Measurements from ENCODE around the gene CSGALNACT2.

The CSGALNACT2 gene

DNA sequence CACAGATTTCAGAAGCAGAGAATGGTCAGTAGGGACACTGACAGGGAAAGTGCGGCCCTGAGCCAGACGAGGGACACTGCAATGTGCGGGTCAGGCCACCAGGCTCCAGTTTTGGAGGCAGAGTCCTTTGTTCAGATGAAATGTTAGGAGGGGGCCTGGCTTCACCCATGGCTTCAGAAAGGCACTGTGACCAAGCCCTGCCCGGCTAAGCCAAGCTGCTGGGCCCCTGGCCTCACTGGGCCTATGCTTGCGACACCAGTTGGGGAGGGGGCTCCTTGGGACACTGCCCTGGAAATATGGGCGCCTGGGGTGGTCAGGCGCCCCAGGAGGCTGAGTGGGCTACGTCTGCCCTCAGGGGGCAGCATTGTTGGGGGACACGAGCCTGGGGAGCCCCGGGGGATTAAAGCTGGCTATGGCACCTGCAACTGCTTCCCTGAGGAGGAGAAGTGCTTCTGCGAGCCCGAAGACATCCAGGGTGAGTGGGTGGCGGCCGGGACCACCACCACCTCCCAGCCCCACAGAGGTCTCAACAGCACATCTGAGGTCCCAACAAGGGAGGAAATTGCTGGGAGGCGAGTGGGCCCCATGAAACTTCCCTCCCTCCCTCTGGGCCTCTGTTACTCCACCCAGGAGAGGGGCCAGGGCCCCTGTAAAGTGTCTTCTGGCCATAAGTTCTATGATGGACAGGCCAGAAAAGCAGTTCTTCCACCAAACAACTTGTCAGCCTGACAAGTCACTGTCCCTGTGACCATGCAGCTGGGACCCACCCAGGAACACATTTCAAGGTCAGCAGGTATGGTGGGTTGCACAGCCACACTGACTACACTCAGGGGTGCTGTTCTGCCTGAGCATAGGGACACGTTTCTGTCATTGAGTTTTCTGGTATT is 24.8 kb upstream of the CSGALNACT2 start:
- DNase-seq = no peak

DNA sequence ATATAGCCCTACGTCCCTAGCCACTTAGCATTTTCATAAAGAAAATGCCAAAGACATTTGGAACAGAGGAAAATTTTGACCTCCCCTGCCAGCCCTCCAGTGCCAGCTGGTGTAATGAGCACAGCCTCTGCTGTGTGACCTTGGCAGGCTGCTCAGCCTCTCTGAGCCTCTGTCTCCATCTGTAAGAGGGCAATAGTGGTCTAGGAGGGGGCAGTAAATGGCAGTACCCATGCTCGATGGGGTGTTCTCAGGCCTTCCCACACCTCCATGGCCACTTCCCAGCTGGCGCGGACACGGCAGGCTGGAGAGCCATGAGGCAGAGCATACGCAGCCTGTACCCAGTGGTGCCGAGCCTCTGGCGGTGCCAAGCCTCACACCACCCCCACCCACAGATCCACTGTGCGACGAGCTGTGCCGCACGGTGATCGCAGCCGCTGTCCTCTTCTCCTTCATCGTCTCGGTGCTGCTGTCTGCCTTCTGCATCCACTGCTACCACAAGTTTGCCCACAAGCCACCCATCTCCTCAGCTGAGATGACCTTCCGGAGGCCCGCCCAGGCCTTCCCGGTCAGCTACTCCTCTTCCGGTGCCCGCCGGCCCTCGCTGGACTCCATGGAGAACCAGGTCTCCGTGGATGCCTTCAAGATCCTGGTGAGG is 24.0 kb upstream of the CSGALNACT2 start:
- DNase-seq = no peak

DNA sequence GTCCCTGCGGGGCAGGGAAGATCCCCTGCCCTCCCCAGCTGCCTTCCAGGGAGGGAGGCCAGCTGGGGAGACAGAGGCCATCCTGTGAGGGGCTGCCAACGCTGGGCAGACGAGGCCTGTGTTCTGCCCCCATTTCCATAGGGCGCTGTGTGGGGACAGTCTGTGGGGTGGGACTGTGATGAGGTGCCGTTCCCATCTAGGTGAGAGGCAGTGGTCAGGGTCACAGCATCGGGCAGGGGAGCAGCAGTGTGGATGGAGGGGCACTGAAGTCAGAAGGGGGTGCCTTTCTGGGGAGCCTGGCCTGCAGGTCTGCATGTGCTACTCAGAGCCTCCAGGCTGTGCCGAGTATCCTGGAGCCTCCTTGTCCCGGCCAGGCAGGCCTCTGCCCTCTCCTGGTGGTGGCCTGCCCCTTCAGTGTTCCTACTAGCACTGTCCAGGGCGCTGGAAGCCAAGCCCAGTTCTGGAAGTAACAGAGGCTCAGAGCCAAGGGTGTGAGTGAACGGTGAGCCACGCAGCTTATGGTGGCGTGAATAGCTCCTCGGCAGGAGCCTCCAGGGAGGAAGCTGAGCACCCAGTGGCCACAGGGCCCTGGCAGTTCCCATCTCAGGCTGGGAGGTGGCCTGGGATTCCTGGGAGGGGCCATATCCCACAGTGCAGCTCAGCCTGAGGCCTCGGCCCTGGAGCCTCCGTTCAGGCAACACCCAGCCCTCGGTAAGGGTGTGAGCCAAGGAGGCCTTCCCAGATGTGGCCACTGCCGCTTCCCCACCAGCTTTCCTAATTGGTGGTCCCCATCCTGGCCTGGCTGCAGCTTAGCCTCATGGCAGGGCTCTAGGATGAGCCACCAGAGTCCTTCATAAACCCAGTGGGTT is 23.3 kb upstream of the CSGALNACT2 start:
- no peak for DNase-seq

DNA sequence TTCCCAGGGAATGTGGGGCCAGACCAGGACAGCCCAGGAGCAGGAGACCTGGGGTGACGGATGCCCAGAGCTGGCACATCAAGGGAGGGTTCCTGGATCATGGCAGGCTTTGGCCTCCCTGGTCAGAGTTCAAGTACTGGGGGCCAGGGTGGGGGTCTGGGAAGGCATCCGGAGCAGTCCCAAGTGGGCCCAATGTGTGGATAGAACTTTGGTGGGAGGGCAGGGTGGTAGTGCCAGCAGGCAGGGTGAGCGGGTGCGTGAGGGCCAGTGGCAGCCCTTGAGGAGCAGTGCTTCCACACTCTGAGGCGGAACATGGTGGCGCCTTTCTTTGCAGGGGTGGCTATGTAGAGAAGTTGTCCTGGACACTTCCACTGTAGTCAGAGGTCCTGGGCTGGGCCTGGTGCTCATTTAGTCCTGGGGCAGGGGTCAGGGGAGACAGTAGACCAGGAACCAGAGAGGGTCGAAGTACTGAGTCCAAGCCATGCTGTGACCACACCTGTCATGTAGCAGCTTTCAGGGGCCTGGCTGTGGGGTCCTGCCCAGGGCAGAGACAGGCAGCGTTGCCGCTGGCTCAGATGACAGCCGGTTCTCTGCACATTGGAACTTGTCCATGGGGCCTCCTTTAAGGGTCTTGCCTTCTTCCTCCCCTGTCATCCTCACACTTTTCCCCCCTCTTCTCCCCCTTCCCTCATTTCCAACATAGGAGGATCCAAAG is 22.2 kb upstream of the CSGALNACT2 start:
- DNase-seq = no peak

DNA sequence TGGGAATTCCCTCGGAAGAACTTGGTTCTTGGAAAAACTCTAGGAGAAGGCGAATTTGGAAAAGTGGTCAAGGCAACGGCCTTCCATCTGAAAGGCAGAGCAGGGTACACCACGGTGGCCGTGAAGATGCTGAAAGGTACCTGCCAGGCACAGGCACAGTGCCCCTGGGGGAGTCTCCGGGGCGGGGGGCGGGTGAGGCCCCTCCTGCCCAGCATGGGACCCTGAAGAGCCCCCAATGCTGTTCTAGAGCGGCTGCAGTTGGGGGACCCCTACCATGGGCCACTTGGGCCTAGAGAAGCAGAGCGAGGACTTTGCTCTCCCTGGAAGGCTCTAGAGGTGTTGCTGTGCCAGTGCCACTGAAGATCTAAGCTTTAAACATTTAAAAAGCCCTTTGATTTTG is 21.6 kb upstream of the CSGALNACT2 start:
- no peak for DNase-seq

DNA sequence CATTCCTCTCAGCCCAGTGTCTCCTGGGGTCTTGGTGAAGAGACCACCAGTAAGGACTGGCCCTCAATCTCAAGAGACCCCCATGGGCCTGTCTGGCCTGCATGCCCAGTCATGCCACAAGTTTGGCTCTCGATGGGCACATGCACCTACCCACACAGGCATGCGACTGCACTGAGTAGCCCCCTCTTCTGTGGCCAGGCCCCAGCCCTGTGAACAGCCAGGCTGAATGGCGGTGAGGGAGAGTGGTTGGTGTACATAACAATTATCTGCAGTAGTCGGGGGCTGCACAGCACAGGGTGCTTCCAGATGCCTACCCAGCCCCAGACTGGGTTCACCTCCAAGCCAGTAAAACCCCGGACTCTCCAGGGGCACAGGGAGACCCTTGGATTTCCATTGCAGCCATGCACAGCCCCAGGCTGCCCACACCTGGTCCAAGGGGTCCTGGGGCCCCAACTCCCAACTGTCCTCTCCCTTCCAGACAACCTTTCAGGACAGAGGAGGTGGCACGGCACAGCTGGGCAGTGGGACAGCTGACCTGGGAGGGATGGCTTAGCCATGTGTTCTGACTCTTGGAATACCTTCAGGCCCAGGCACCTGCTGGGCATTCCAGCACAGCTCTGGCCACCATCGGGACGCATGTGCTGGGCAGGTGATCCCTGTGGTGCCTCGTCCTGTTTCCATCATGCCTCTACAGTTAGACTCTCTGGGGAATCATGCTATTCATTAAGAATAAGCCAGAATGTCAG is 21.0 kb upstream of the CSGALNACT2 start:
- DNase-seq = no peak

DNA sequence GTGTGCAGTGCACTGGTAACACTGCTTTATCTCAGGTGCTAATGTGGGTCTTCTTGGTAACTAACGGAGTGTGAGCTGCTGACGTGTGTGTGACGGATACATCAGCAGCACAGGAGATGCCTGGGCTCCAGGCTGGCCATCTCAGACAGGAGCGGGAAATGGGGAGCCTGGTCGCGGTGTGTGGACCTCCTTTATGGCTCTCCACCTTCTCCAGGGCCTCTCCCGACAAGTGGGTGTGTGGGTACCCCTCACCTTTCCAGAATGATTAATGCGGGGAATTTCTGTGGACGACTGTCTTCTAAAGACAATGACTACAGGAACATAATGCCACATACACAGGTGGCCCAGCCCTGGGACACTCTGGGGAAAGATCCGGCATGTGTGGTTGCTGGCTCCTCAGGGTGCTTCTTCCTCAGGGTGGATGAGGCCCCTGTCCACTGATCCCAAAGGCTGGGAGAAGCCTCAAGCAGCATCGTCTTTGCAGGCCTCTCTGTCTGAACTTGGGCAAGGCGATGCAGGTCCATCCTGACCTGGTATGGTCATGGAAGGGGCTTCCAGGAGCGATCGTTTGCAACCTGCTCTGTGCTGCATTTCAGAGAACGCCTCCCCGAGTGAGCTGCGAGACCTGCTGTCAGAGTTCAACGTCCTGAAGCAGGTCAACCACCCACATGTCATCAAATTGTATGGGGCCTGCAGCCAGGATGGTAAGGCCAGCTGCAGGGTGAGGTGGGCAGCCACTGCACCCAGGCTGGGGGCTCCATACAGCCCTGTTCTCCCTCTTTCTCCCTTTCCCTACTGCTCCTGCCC is 20.3 kb upstream of the CSGALNACT2 start:
- DNase-seq = no peak

DNA sequence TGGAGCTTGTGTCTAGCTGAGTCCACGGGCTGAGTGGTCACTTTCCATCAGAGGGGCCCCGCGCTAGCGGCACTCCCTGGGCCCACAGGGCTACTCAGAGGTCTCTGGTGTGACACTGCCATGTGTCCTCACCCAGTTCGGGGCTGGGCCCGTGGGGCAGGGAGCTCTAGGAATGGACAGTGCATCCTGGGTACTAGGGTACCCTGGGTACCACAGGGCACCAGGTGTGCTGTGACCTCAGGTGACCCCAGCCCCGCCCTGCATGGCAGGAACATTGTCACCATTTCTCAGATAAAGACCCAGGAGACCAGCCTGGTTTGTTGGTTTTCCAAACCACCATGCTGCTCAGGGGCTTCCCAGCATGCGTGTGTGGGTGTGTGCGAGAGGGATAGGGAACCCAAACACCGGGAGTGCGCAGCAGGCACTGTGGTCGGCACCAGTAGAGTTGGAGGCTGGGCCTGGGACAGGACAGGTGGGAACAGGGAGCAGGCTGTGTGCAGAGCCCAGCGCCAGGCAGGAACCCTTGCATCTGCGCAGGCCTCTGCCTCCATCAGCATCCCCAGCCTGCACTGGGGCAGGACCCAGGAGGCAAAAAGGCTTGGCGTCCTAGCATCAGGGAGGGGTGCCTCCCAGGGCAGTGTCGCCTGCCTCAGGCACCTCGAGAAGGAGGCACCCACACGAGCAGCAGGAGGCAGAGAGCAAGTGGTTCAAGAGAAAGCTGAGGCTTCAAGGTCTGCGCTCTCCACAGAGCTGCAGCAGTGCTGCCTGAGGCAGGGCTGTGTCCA is 19.4 kb upstream of the CSGALNACT2 start:
- no peak for DNase-seq

DNA sequence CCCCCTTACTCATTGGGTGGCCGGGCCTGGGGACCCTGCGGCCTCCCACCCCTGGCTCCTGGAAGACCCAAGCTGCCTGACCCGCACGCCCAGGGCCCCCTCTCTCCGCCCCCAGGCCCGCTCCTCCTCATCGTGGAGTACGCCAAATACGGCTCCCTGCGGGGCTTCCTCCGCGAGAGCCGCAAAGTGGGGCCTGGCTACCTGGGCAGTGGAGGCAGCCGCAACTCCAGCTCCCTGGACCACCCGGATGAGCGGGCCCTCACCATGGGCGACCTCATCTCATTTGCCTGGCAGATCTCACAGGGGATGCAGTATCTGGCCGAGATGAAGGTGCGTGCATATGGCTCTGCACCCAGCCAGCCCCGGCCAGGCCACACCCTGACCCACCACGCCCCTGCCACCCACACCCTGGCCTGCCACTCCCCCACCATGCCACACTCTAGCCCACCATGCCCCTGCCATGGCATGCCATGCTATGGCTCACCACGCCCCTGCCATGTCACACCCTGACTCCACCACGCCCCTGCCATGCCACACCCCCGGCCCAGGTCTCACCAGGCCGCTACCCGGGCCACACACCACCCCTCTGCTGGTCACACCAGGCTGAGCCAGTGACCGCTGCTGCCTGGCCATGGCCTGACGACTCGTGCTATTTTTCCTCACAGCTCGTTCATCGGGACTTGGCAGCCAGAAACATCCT is 18.7 kb upstream of the CSGALNACT2 start:
- no peak for DNase-seq

DNA sequence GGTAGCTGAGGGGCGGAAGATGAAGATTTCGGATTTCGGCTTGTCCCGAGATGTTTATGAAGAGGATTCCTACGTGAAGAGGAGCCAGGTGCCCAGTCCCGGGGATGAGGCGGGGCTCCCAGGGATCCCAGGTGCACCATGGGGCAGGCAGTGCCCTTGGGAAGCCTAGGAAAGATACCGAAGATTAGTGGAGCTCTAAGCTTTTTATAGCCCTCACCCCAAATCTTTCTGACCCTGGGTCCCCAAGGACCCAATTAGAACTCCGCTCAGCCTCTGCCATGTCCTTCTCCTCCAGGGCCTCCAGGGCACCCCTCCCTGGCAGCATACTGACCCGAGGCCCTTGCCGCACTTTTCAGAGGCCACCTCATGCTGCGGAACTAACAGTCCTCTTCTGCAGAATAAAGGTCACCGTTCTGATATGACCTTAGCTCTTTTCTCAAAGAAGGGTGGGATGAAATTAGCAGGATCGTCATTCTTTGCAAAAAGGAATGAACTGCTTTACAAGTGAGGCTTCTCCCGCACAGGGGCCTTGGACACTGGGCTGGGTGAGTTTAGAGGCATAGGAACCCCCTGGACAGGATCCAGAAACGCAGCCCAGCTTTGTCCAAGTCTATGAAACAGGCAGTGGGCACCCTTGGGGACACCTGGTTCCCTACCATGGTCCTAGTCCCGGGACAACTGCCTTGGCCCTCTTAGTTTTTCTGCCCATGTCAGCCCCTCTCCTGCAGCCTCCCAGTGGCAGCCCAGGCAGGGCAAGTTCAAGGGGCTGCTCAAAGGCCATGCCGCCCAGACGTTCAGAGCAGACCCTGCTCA is 17.9 kb upstream of the CSGALNACT2 start:
- no peak for DNase-seq

DNA sequence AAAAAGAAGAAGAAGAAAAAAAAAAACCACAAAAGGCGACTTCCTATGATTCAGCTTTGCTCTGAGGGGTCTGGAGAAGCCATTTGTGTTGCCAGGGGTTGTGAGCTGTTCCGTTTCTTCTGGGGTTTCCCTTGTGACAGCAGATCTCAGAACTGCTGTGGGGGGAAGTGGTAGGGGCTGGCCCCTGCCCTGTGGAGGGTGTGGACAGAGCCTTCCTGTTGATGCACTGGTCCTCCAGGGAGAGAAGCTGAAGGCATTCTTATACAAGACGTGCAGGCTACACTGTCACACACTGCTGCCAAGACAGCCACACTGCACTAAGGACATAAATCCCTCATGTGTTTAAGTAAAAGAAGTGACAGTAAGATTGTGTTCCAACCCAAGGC is 17.3 kb upstream of the CSGALNACT2 start:
- peak; percentile 19 for DNase-seq

DNA sequence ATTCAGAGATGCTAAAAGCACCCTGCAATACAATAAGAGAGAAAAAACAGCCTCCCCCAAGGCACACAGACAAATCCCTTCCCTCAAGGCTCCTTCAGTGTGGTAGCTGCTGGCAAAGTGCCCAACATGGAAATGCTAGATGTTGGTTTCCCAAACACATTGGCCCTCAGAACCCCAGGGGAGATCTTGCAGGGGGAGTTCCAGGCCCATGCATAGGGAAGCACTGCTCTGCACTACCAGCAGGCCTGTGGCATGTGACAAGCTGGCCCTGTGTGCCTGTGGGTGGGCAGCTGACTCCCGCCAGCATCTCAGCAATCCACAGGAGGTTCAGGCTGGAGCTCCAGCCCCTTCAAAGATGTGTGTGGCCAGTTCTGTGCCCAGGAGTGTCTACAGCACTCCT is 16.8 kb upstream of the CSGALNACT2 start:
- DNase-seq = peak; percentile 22

DNA sequence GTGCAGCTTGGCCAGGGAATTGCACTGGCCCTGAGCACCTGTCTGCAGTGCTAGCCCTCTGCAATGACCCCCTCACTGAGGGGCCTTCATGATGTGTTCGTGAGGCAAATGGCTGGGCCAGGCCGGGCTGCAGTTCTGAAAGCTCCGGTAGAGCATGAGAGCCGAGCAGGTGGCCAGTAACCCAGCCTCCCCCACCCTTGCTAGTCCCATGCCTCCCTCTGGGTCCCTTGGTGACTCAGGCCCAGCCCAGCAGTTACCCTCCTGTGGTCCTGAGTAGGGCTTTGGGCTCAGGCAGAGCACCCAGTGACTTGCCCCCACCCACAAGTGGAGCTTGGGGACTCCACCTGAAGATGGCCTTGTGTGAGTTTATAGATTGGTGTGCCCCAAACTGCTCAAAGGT is 16.1 kb upstream of the CSGALNACT2 start:
- no peak for DNase-seq

DNA sequence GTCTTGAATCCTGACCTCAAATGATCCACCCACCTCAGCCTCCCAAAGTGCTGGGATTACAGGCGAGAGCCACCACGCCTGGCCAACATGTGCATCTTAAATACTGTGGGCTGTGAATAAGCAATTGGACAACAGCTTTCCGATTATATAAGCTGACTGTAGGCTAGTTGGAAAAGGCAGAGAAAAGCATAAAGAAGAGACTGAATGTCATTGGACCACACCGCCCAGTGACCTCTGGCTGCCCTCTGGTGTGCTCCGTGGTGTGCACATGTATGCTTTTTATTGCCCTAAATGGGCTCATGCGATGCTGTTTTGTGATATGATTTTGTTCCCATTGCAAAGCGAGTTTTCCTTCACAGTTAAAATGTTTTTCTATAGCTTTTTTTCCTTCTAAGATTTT is 15.4 kb upstream of the CSGALNACT2 start:
- DNase-seq = no peak

DNA sequence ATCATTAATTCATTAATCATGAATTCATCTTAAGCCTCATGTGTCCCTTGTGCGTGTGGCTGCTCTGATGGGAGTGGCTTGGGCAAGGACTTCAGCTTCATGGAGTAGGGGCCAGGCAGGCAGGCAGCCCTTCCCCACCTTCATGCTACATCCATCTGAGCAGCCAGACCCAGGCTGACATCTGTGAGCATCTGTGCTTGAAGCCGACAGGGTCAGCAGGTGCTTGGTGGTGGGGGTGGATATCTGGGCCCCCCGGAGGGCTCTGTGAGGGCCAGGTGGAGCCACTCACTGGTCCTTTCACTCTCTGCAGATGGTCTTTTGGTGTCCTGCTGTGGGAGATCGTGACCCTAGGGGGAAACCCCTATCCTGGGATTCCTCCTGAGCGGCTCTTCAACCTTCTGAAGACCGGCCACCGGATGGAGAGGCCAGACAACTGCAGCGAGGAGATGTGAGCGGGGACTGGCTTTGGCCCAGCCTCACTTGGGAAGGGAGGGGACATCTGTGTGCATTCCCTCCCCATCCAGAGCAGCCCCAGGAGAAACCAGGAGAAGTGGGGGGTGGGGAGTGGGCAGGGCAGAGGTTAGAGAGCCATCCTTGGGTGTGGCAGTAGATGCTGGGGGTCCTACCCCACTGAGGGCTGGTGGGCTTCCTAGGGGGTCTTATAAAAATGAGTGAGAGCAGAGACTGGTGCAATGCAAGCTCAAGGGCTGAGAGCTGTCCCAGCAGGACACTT is 14.7 kb upstream of the CSGALNACT2 start:
- DNase-seq = no peak

DNA sequence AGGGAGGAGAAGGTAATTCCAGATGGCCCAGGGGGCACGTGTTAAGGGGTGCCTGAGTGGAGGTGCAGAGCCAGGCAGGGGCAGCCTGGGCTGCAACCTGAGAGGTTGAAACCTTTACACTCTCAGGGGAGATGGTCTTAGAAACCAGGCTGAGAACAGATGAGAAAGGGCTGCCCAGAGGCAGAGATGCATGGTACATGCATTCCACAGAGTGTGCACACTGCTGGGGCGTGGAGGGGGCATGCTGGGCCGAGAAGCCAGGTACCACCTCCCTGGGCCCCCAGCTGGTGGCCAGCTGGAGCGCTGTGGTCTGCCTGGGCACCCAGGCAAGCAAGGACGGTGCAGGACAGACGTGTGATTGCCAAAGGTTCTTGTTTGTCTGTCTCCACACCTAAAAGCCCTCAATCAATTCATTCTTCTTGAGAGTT is 14.1 kb upstream of the CSGALNACT2 start:
- DNase-seq = no peak

DNA sequence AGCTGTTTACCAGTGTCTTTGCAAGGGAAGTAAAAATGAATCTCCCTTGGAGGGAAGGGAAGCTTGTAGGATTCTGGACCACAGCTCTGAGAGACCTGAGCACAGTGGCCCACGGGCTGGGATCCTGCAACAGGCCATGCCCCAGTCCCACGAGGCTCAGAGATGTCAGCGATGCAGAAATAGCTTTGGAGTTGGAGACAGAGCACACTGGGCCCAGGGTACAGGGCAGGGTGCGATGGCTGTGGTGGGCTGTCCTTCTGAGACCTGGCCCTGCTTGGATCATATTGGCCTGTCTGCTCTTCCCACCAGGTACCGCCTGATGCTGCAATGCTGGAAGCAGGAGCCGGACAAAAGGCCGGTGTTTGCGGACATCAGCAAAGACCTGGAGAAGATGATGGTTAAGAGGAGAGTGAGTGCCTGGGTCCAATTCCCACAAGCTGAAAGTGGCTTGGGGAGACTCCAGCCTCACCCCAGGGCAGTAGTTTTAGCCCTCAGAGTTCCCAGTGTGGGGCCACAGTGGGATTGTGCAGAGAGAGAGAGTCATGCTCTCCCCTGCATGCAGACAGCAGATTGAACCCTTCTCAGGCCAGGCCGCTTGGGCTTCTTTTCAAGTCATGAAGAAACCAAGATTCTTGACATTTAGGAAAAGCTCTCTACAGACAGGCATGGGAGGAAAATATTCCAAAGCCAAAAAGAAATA is 13.5 kb upstream of the CSGALNACT2 start:
- DNase-seq = no peak

All from fibroblast of skin of right biceps (primary cell).